Transverse colon (tissue), 4 donors: ENCODE measurements around the gene TOR4A. TPM values are rescaled to one million over a fixed set of nuclear protein-coding genes. Genes with fewer than 3 reads are reported as not detected.

ENCODE experiments used
- DNase-seq: peaks from one replicate; pipeline ENCODE4 v3.0.0-alpha.2; 2019
- H3K27ac ChIP-seq, 4 donors: fragments of 200-600 bp; sonication (generic); 2 replicates each; pipeline ENCODE4 v1.5.1; 2016 to 2018; ENCODE audit warnings: inconsistent platforms in 4 of 4
- H3K27me3 ChIP-seq: fragments of 200-600 bp; sonication (generic); 2 replicates; pipeline ENCODE4 v1.5.1; 2017; ENCODE audit warnings: inconsistent platforms
- H3K36me3 ChIP-seq, 4 donors: fragments of 200-600 bp; sonication (generic); 2 replicates each; pipeline ENCODE4 v1.5.1; 2017 to 2019; ENCODE audit warnings: inconsistent platforms in 4 of 4
- H3K4me1 ChIP-seq, 4 donors: fragments of 200-600 bp; sonication (generic); 2 replicates each; pipeline ENCODE4 v1.5.1; 2017 to 2020; ENCODE audit warnings: inconsistent platforms in 4 of 4
- H3K4me3 ChIP-seq, 4 donors: fragments of 200-600 bp; sonication (generic); 1 replicate in 1 of 4; 2 replicates in 3 of 4; pipeline versions ENCODE4 v1.5.1 to v1.6.1; 2017 to 2019; ENCODE audit warnings: inconsistent platforms in 4 of 4
- H3K9me3 ChIP-seq, 2 donors: fragments of 200-600 bp; sonication (generic); 2 replicates each; pipeline ENCODE4 v1.5.1; 2017 to 2019; ENCODE audit warnings: inconsistent platforms in 2 of 2
- CTCF ChIP-seq, 5 experiments: fragments of 200-600 bp in 3 of 5; fragments of 450-650 bp in 2 of 5; sonication (generic) in 3 of 5; IDR thresholded peaks; 1 replicate in 2 of 5; 2 replicates in 3 of 5; pipeline ENCODE4 v1.5.1; 2016 to 2017; ENCODE audit warnings: antibody characterized with exemption in 5 of 5, inconsistent platforms in 3 of 5, mild to moderate bottlenecking in 2 of 5, moderate library complexity in 1 of 5
- EP300 ChIP-seq: sonication (generic); formaldehyde crosslinking; IDR thresholded peaks from one replicate; pipeline ENCODE4 v1.6.1; 2017; ENCODE audit warnings: antibody characterized with exemption, low read depth
- POLR2A ChIP-seq: fragments of 450-650 bp; IDR thresholded peaks from one replicate; pipeline ENCODE4 v1.6.1; 2016; ENCODE audit warnings: antibody characterized with exemption, mild to moderate bottlenecking, moderate library complexity
- POLR2AphosphoS5 ChIP-seq, 3 donors: sonication (generic); formaldehyde crosslinking; IDR thresholded peaks; one replicate each; pipeline ENCODE4 v1.6.1; 2016; ENCODE audit warnings: antibody characterized with exemption in 3 of 3
- WGBS, 2 donors: methylation state at CpG; one replicate each; pipeline ENCODE4 v1.1.5; 2018; ENCODE audit warnings: low coverage in 1 of 2; 5-methylcytosine and 5-hydroxymethylcytosine counted together
- in situ Hi-C, 4 donors: fragments of 200-750 bp; cut with MboI; loops; one replicate each; pipeline versions ENCODE4 v1.15.0 to v1.15.1; 2017; ENCODE audit warnings: low sequenced_read_pairs in 3 of 4, low pct_ligation_motif_present in 1 of 4, low pct_unique_long_range_greater_than_20kb in 1 of 4
- intact Hi-C: fragments of 100-400 bp; cut with DNase I; formaldehyde crosslinking; loops from one replicate; pipeline ENCODE4 v1.15.1; 2023; ENCODE audit warnings: low total_unique reads
- total RNA-seq, 4 donors: library from RNA; depleted of rRNA; stranded (reverse); fragments of >200 nt; gene quantifications; one replicate each; pipeline ENCODE4 v1.1.0, GENCODE V29; 2016

The TOR4A gene
- total RNA-seq, 4 donors from 2014 or later: 49.2 to 121 (median 71.7) TPM

GRCh38 chr9:137301081-137301947, 23.8 kb downstream of the TOR4A start:
- Histone ChIP-seq H3K27ac (peak overlapping the region; percentile 86 to 91 (median 88)), H3K36me3 (no peaks in the 10 kb centered on the region), H3K4me3 (peak overlapping the region; percentile 43 to 69 (median 61)), H3K27me3 (peaks cover 47% of the 10 kb centered on the region), H3K9me3 (no peaks in the 10 kb centered on the region), H3K4me1 (peaks cover 24 to 77% (median 67%) of the 10 kb centered on the region in 4 donors)
- 0% methylated on average over 7 of the region's 115 CpGs; no CpG with 5 or more reads in 1 of the 2 donors for WGBS, 2 donors
- DNase-seq: peak; percentile 26
- intact Hi-C loops: no loop called here
- in situ Hi-C loops: no loop called here
- TF ChIP-seq POLR2AphosphoS5 (IDR thresholded peaks at IDR 0.05): peak; percentile 33 to 86 (median 50)
- no peak for TF ChIP-seq POLR2A
- no peak for TF ChIP-seq CTCF (IDR thresholded peaks at IDR 0.05)

- no peaks in the 10 kb centered on the region for H3K9me3 ChIP-seq
- intact Hi-C loops: no loop called here
- peaks cover 39% of the 10 kb centered on the region for H3K27me3 ChIP-seq
- peak within 1 kb of the TSS; percentile 43 to 69 (median 61) for H3K4me3 ChIP-seq
- peaks cover 27 to 77% (median 68%) of the 10 kb centered on the region in 4 donors for H3K4me1 ChIP-seq
- DNase-seq: peak; percentile 95
- 1% methylated on average over 31 of the region's 60 CpGs; no CpG with 5 or more reads in 1 of the 2 donors for WGBS, 2 donors
- H3K27ac ChIP-seq: peak within 1 kb of the TSS; percentile 91 to 98 (median 96)
- in situ Hi-C loops: no loop called here
- no peaks in the 10 kb centered on the region for H3K36me3 ChIP-seq
- TF ChIP-seq EP300 (no peak), CTCF (IDR thresholded peaks at IDR 0.05) (no peak), POLR2AphosphoS5 (IDR thresholded peaks at IDR 0.05) (peak; percentile 90 to 97 (median 94)), POLR2A (peak; percentile 65)
Observed at GRCh38 chr9:137302118-137302448, 24.6 kb downstream of the TOR4A start, which contains the start of gene NRARP. Gene NRARP (minus strand): TSS chr9:137302271. CDS start chr9:137301928, 343 bp downstream.

GRCh38 chr9:137302449-137303150, 25.1 kb downstream of the TOR4A start:
- WGBS, 2 donors: 4% methylated on average over 49 of the region's 78 CpGs; no CpG with 5 or more reads in 1 of the 2 donors
- no peak for DNase-seq
- H3K36me3 ChIP-seq: no peaks in the 10 kb centered on the region
- no peaks in the 10 kb centered on the region for H3K9me3 ChIP-seq
- peak overlapping the region; percentile 4 to 58 (median 48) for H3K4me3 ChIP-seq
- in situ Hi-C loops (no loop called here), intact Hi-C loops (no loop called here)
- TF ChIP-seq POLR2AphosphoS5 (IDR thresholded peaks at IDR 0.05): no peak
- TF ChIP-seq CTCF (IDR thresholded peaks at IDR 0.05): peak; percentile 30 to 84 (median 48)
- peaks cover 30 to 79% (median 70%) of the 10 kb centered on the region in 4 donors for H3K4me1 ChIP-seq
- peaks cover 37% of the 10 kb centered on the region for H3K27me3 ChIP-seq
- H3K27ac ChIP-seq: peak overlapping the region; percentile 86 to 98 (median 96)
